Panc1 (cell line): ENCODE measurements around the gene RB1. TPM values are rescaled to one million over a fixed set of nuclear protein-coding genes. Genes with fewer than 3 reads are reported as not detected.

Experiments
- ATAC-seq: fragments of 200-7000 bp; cut with Tn5 transposase; 2 replicates; pipeline ENCODE4 v1.9.1; 2020; ENCODE audit warnings: mild to moderate bottlenecking, moderate library complexity
- BruUV-seq: library from RNA; stranded (reverse); fragments of 400-500 nt; replicated peaks from 2 replicates; lab custom pipeline; 2021; lab: Mats Ljungman, UMichigan
- CTCF ChIA-PET: fragments of 300-600 bp; sonication (Branson Sonifier 250); formaldehyde crosslinking; loops from one replicate; lab custom pipeline; 2022; ENCODE audit warnings: antibody characterized with exemption; lab: Charles Lee
- POLR2A ChIA-PET: fragments of 300-600 bp; sonication (Branson Sonifier 250); formaldehyde crosslinking; loops from one replicate; lab custom pipeline; 2022; ENCODE audit warnings: antibody characterized with exemption; lab: Charles Lee
- DNase-seq: peaks from one replicate; pipeline ENCODE4 v3.0.0-alpha.2; 2010; ENCODE audit warnings: low read depth, low spot score
- H3K27ac ChIP-seq: 2 replicates; pipeline ENCODE4 v1.5.1; 2011; ENCODE audit warnings: mild to moderate bottlenecking, low read length, inconsistent platforms
- H3K27me3 ChIP-seq: fragments of 200-500 bp; sonication (Bioruptor generic); 2 replicates; pipeline ENCODE4 v1.6.0; 2014; ENCODE audit warnings: low read length, inconsistent platforms; ENCODE audit not compliant: control insufficient read depth, insufficient read depth
- H3K36me3 ChIP-seq: fragments of 200-500 bp; sonication (Bioruptor generic); 2 replicates; pipeline ENCODE4 v1.5.1; 2014; ENCODE audit warnings: inconsistent platforms, mild to moderate bottlenecking, low read length, moderate library complexity; ENCODE audit not compliant: control insufficient read depth, insufficient read depth
- H3K4me1 ChIP-seq: 2 replicates; pipeline ENCODE4 v1.5.1; 2011; ENCODE audit warnings: inconsistent platforms, mild to moderate bottlenecking, low read length, moderate library complexity; ENCODE audit not compliant: control insufficient read depth, insufficient read depth
- H3K4me3 ChIP-seq, 2 experiments: 2 replicates each; pipeline ENCODE4 v1.5.1; 2011 to 2012; ENCODE audit warnings: low read depth in 2 of 2, low read length in 2 of 2, mild to moderate bottlenecking in 2 of 2, inconsistent platforms in 1 of 2, moderate library complexity in 1 of 2
- H3K9me3 ChIP-seq: fragments of 200-500 bp; sonication (Bioruptor generic); 2 replicates; pipeline ENCODE4 v1.5.1; 2014; ENCODE audit warnings: low read depth, mild to moderate bottlenecking, inconsistent platforms, low read length, moderate library complexity; ENCODE audit not compliant: control insufficient read depth, insufficient read depth
- POLR2AphosphoS5 ChIP-seq: IDR thresholded peaks from 2 replicates; pipeline ENCODE4 v1.6.1; 2012; ENCODE audit warnings: mild to moderate bottlenecking, low read depth, low read length, moderate library complexity
- REST ChIP-seq, 2 experiments: IDR thresholded peaks; 2 replicates each; pipeline ENCODE4 v1.6.1; 2011 to 2012; ENCODE audit warnings: low read depth in 2 of 2, control low read depth in 1 of 2, low read length in 1 of 2, mild to moderate bottlenecking in 1 of 2, moderate library complexity in 1 of 2; ENCODE audit not compliant: insufficient read depth in 1 of 2
- SIN3A ChIP-seq: IDR thresholded peaks from 2 replicates; pipeline ENCODE4 v1.6.1; 2012; ENCODE audit warnings: low read depth, mild to moderate bottlenecking, low read length, moderate library complexity, borderline replicate concordance; ENCODE audit not compliant: insufficient read depth
- TCF7L2 ChIP-seq: IDR thresholded peaks from 2 replicates; pipeline ENCODE4 v1.6.1; 2011; ENCODE audit warnings: mild to moderate bottlenecking, low read depth, low read length, inconsistent platforms
- in situ Hi-C: cut with HindIII; loops from 2 replicates; pipeline ENCODE4 v1.10.0; 2016; ENCODE audit warnings: low sequenced_read_pairs, low pct_unique_long_range_greater_than_20kb
- intact Hi-C: fragments of 100-400 bp; cut with micrococcal nuclease; formaldehyde crosslinking; loops from one replicate; pipeline ENCODE4 v1.10.0; 2022; ENCODE audit not compliant: unreplicated experiment
- total RNA-seq: library from RNA; stranded (reverse); gene quantifications from one replicate; pipeline ENCODE4 v1.2.1, GENCODE V29; 2021; ENCODE audit not compliant: unreplicated experiment
- TF ChIP-seq, protein P1 (sequence below): fragments of 450-650 bp; IDR thresholded peaks from 2 replicates; pipeline ENCODE4 v1.5.1; 2017; ENCODE audit warnings: mild to moderate bottlenecking

RB1 gene
- total RNA-seq, 1 experiment from 2014 or later: 36.0 TPM

DNA sequence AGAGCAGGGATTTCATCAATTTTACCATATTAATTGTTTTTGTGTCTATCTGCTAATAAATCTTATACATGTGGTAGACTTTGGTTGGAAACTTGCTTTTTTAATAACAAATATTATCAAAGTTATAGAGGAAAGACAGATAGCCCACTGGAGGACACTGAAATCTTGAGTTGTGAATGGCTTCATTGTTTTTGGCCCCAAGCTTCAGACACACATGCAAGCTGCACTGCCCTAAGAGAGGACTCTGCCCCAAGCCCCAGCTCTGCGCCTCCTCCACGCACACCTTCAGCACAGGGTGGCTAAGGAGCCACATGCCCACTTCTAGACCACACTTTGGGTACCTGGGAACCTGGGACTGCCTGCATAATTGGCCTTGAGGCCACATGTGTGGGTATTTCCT lies 194.1 kb downstream of the RB1 start:
- no TSS peak for BruUV-seq
- Histone ChIP-seq H3K36me3 (no peaks in the 10 kb centered on the region), H3K27me3 (no peaks in the 10 kb centered on the region), H3K4me1 (no peaks in the 10 kb centered on the region), H3K4me3 (no peak overlapping the region), H3K27ac (no peak overlapping the region), H3K9me3 (no peaks in the 10 kb centered on the region)
- ChIA-PET CTCF (no interaction called here), POLR2A (no interaction called here)
- intact Hi-C loops (no loop called here), in situ Hi-C loops (no loop called here)
- ATAC-seq (no peak), DNase-seq (no peak)
- no peak for TF ChIP-seq POLR2AphosphoS5
- no peak for TF ChIP-seq TCF7L2
- TF ChIP-seq REST (IDR thresholded peaks at IDR 0.05; ENCODE audit: insufficient read depth in 1 of 2, low read depth in 2 of 2, low read length in 1 of 2): no peak
- no peak for TF ChIP-seq SIN3A
- TF ChIP-seq, protein P1, sequence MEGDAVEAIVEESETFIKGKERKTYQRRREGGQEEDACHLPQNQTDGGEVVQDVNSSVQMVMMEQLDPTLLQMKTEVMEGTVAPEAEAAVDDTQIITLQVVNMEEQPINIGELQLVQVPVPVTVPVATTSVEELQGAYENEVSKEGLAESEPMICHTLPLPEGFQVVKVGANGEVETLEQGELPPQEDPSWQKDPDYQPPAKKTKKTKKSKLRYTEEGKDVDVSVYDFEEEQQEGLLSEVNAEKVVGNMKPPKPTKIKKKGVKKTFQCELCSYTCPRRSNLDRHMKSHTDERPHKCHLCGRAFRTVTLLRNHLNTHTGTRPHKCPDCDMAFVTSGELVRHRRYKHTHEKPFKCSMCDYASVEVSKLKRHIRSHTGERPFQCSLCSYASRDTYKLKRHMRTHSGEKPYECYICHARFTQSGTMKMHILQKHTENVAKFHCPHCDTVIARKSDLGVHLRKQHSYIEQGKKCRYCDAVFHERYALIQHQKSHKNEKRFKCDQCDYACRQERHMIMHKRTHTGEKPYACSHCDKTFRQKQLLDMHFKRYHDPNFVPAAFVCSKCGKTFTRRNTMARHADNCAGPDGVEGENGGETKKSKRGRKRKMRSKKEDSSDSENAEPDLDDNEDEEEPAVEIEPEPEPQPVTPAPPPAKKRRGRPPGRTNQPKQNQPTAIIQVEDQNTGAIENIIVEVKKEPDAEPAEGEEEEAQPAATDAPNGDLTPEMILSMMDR: no peak

GRCh38 chr13:48500652-48501197 lies 197.2 kb downstream of the RB1 start:
- TF ChIP-seq, protein P1: no peak
- TF ChIP-seq SIN3A (no peak), POLR2AphosphoS5 (no peak), REST (IDR thresholded peaks at IDR 0.05; ENCODE audit: insufficient read depth in 1 of 2, low read depth in 2 of 2, low read length in 1 of 2) (no peak), TCF7L2 (no peak)
- POLR2A ChIA-PET: no interaction called here
- Histone ChIP-seq H3K4me1 (no peaks in the 10 kb centered on the region), H3K36me3 (no peaks in the 10 kb centered on the region), H3K9me3 (no peaks in the 10 kb centered on the region), H3K4me3 (no peak overlapping the region), H3K27ac (no peak overlapping the region), H3K27me3 (no peaks in the 10 kb centered on the region)
- intact Hi-C loops (no loop called here), in situ Hi-C loops (no loop called here)
- DNase-seq (no peak), ATAC-seq (no peak)
- BruUV-seq: no TSS peak
- CTCF ChIA-PET: interaction anchor here (0.6 kb wide), 1 partner anchor 1605 kb away, joined by 3 read pairs; no protein-coding TSS in a partner anchor
